Keratinocyte (primary cell): ENCODE data around the gene ACOXL. TPM values are rescaled to one million over a fixed set of nuclear protein-coding genes. Genes with fewer than 3 reads are reported as not detected.

Source experiments
- DNase-seq: peaks from one replicate; pipeline ENCODE4 v3.0.0-alpha.2; 2011; ENCODE audit warnings: low read depth, missing footprints, low spot score
- FAIRE-seq: peaks from 2 replicates; lab custom pipeline; 2011; peaks lifted over from hg19 to GRCh38; lab: Jason Lieb, UNC
- H2AFZ ChIP-seq: 2 replicates; pipeline ENCODE4 v1.6.0; 2012; ENCODE audit warnings: low read length, control low read depth, inconsistent platforms; ENCODE audit not compliant: control insufficient read depth
- H3K27ac ChIP-seq: 2 replicates; pipeline ENCODE4 v1.5.1; 2011; ENCODE audit warnings: low read length; ENCODE audit not compliant: control insufficient read depth, insufficient read depth
- H3K27me3 ChIP-seq: 3 replicates; pipeline ENCODE4 v1.6.0; 2011; ENCODE audit warnings: low read length; ENCODE audit not compliant: control insufficient read depth, insufficient read depth; ENCODE audit errors: extremely low read depth
- H3K36me3 ChIP-seq, 2 experiments: 2 replicates in 1 of 2; 3 replicates in 1 of 2; pipeline ENCODE4 v1.5.1; 2011; ENCODE audit warnings: low read length in 2 of 2, mild to moderate bottlenecking in 1 of 2; ENCODE audit not compliant: control insufficient read depth in 2 of 2, insufficient read depth in 2 of 2; ENCODE audit errors: extremely low read depth in 1 of 2
- H3K4me1 ChIP-seq: 3 replicates; pipeline ENCODE4 v1.5.1; 2011; ENCODE audit warnings: low read length; ENCODE audit not compliant: control insufficient read depth, insufficient read depth; ENCODE audit errors: extremely low read depth
- H3K4me2 ChIP-seq: 3 replicates; pipeline ENCODE4 v1.6.0; 2011; ENCODE audit warnings: low read depth, low read length; ENCODE audit not compliant: control insufficient read depth, insufficient read depth; ENCODE audit errors: extremely low read depth
- H3K4me3 ChIP-seq, 3 experiments: fragments of 200-600 bp in 1 of 3; sonication (generic) in 1 of 3; 2 replicates in 2 of 3; 3 replicates in 1 of 3; pipeline ENCODE4 v1.5.1; 2011 to 2016; ENCODE audit warnings: low read length in 3 of 3, mild to moderate bottlenecking in 3 of 3, control low read depth in 2 of 3, inconsistent platforms in 1 of 3, low read depth in 1 of 3, mixed read lengths in 1 of 3, mixed run types in 1 of 3, moderate library complexity in 1 of 3; ENCODE audit not compliant: control insufficient read depth in 2 of 3, insufficient read depth in 2 of 3; ENCODE audit errors: extremely low read depth in 1 of 3
- H3K79me2 ChIP-seq: 2 replicates; pipeline ENCODE4 v1.6.0; 2012; ENCODE audit warnings: low read length; ENCODE audit not compliant: control insufficient read depth, insufficient read depth
- H3K9ac ChIP-seq: 3 replicates; pipeline ENCODE4 v1.6.0; 2011; ENCODE audit warnings: low read length; ENCODE audit not compliant: control insufficient read depth, insufficient read depth; ENCODE audit errors: extremely low read depth
- H3K9me1 ChIP-seq: 3 replicates; pipeline ENCODE4 v1.6.0; 2011; ENCODE audit warnings: low read length; ENCODE audit not compliant: control insufficient read depth, insufficient read depth; ENCODE audit errors: extremely low read depth
- H3K9me3 ChIP-seq: 2 replicates; pipeline ENCODE4 v1.5.1; 2012; ENCODE audit warnings: low read depth, low read length; ENCODE audit not compliant: control insufficient read depth
- H4K20me1 ChIP-seq: 3 replicates; pipeline ENCODE4 v1.6.0; 2011; ENCODE audit warnings: low read length; ENCODE audit not compliant: control insufficient read depth, insufficient read depth; ENCODE audit errors: extremely low read depth
- CTCF ChIP-seq, 3 experiments: IDR thresholded peaks in 1 of 3; conservative IDR thresholded peaks in 1 of 3; optimal IDR thresholded peaks in 1 of 3; 2 replicates in 2 of 3; 3 replicates in 1 of 3; pipeline versions ENCODE3 to v1.5.1; 2011; ENCODE audit warnings: low read length in 3 of 3, mild to moderate bottlenecking in 3 of 3, moderate library complexity in 2 of 3, control low read depth in 1 of 3, inconsistent platforms in 1 of 3; ENCODE audit not compliant: insufficient read depth in 2 of 3; ENCODE audit errors: extremely low read depth in 1 of 3
- EZH2 ChIP-seq: IDR thresholded peaks from one replicate; pipeline ENCODE4 v1.6.1; 2012; ENCODE audit warnings: inconsistent platforms, mild to moderate bottlenecking, low read length, moderate library complexity
- dilution Hi-C: fragments of 300-500 bp; cut with MboI; formaldehyde crosslinking; loops from one replicate; pipeline ENCODE4 v1.7.0; 2020; ENCODE audit warnings: low sequenced_read_pairs; ENCODE audit not compliant: extremely low pct_ligation_motif_present
- polyA plus RNA-seq, 5 experiments: library from polyadenylated mRNA; depleted of rRNA in 3 of 5; stranded (reverse) in 3 of 5; stranded (forward) in 1 of 5; unstranded in 1 of 5; fragments of >200 nt; gene quantifications; 1 replicate in 1 of 5; 2 replicates in 3 of 5; 3 replicates in 1 of 5; pipeline versions ENCODE4 v1.2.1 to v1.2.3, GENCODE V29; 2011 to 2012; ENCODE audit warnings: missing spikeins in 2 of 5, low read depth in 1 of 5, low replicate concordance in 1 of 5

The ACOXL gene
- polyA plus RNA-seq, 1 donor (not counting 4 experiments of a cell fraction or from before 2014, with no cell fraction given): 0.04 TPM

GRCh38 chr2:111120253-111121027, 388.1 kb downstream of the ACOXL start, which contains the start of gene BCL2L11:
Gene BCL2L11 (plus strand): TSS chr2:111120914. CDS start chr2:111123746, 2,832 bp downstream.
- H3K27ac ChIP-seq: peak within 1 kb of the TSS; percentile 85
- DNase-seq (peak; percentile 44), FAIRE-seq (no peak)
- peak within 1 kb of the TSS; percentile 90 for H2AFZ ChIP-seq
- peaks cover 13% of the 10 kb centered on the region for H3K79me2 ChIP-seq
- TF ChIP-seq EZH2 (no peak), CTCF (optimal IDR thresholded peaks at IDR 0.05 in 1 of 3, IDR thresholded peaks at IDR 0.05 in 1 of 3, conservative IDR thresholded peaks at IDR 0.05 in 1 of 3; ENCODE audit: extremely low read depth in 1 of 3, insufficient read depth in 2 of 3, low read length in 3 of 3) (peak in 2 of 3 experiments; percentile 1 to 18)
- H3K36me3 ChIP-seq: no peaks in the 10 kb centered on the region
- H3K4me1 ChIP-seq: peaks cover 23% of the 10 kb centered on the region
- H4K20me1 ChIP-seq: no peaks in the 10 kb centered on the region
- no peaks in the 10 kb centered on the region for H3K9me3 ChIP-seq
- H3K9me1 ChIP-seq: no peaks in the 10 kb centered on the region
- dilution Hi-C loops: no loop called here
- peak within 1 kb of the TSS; percentile 62 to 91 (median 83) for H3K4me3 ChIP-seq
- H3K4me2 ChIP-seq: peak within 1 kb of the TSS; percentile 92
- peak within 1 kb of the TSS; percentile 89 for H3K9ac ChIP-seq
- H3K27me3 ChIP-seq: no peaks in the 10 kb centered on the region

- peak overlapping the region; percentile 83 for H2AFZ ChIP-seq
- no peaks in the 10 kb centered on the region for H3K9me3 ChIP-seq
- peaks cover 23% of the 10 kb centered on the region for H3K4me1 ChIP-seq
- H3K27ac ChIP-seq: peak overlapping the region; percentile 75
- no peak for DNase-seq
- no peaks in the 10 kb centered on the region for H4K20me1 ChIP-seq
- H3K9ac ChIP-seq: peak overlapping the region; percentile 89
- no peak for FAIRE-seq
- H3K79me2 ChIP-seq: peaks cover 13% of the 10 kb centered on the region
- H3K9me1 ChIP-seq: no peaks in the 10 kb centered on the region
- H3K36me3 ChIP-seq: peaks cover 0 to 4% of the 10 kb centered on the region in 2 experiments
- H3K4me3 ChIP-seq: peak overlapping the region; percentile 62 to 91 (median 83)
- TF ChIP-seq CTCF (optimal IDR thresholded peaks at IDR 0.05 in 1 of 3, IDR thresholded peaks at IDR 0.05 in 1 of 3, conservative IDR thresholded peaks at IDR 0.05 in 1 of 3; ENCODE audit: extremely low read depth in 1 of 3, insufficient read depth in 2 of 3, low read length in 3 of 3) (no peak), EZH2 (no peak)
- H3K27me3 ChIP-seq: no peaks in the 10 kb centered on the region
- H3K4me2 ChIP-seq: peak overlapping the region; percentile 92
- dilution Hi-C loops: no loop called here
Observed at GRCh38 chr2:111121028-111121827, 388.9 kb downstream of the ACOXL start.
